ENCODE results near the gene RCSD1. TPM values are rescaled to one million over a fixed set of nuclear protein-coding genes. Genes with fewer than 3 reads are reported as not detected.

Gene RCSD1
- total and polyA plus RNA-seq, 2 of the 4 experiments (the other 2 are of a cell fraction), result 0.03 TPM; not detected in 1

GRCh38 chr1:167674156-167674555 lies 44.1 kb downstream of the RCSD1 start:
- no CpG with 5 or more reads among the region's 2 CpGs for WGBS, 2 experiments (ENCODE audit: extremely low coverage in 2 of 2, insufficient read length in 1 of 2)
- dilution Hi-C loops (cut with HindIII; ENCODE audit: low sequenced_read_pairs, unreplicated experiment) (no loop called here), in situ Hi-C loops (cut with MboI; ENCODE audit: low sequenced_read_pairs) (no loop called here), intact Hi-C loops (cut with micrococcal nuclease) (no loop called here)
- Histone ChIP-seq H2AFZ (replicated peaks; ENCODE audit: low read length, poor library complexity) (no peak overlapping the region), H4K91ac (ENCODE audit: insufficient read depth, low read depth, low read length) (no peak overlapping the region), H4K20me1 (ENCODE audit: insufficient read depth, low read length) (no peaks in the 10 kb centered on the region), H2BK120ac (ENCODE audit: low read depth, low read length) (no peak overlapping the region), H3K27me3 (ENCODE audit: control insufficient read depth, insufficient read depth, low read length) (peaks cover 30% of the 10 kb centered on the region), H3K4me3 (ENCODE audit: insufficient read depth, low read depth, low read length) (no peak overlapping the region), H3K9me1 (ENCODE audit: insufficient read depth, low read length) (no peaks in the 10 kb centered on the region), H3K18ac (ENCODE audit: low read depth, low read length) (no peak overlapping the region), H3K14ac (replicated peaks; ENCODE audit: low read depth, low read length) (no peak overlapping the region), H3K9me3 (ENCODE audit: control insufficient read depth, insufficient read depth, low read length) (no peaks in the 10 kb centered on the region), H2BK20ac (ENCODE audit: low read depth, low read length) (no peak overlapping the region), H3K4me1 (ENCODE audit: control insufficient read depth, insufficient read depth, low read length) (no peaks in the 10 kb centered on the region), H2BK5ac (ENCODE audit: low read depth, low read length, poor library complexity, severe bottlenecking) (no peak overlapping the region), H3K56ac (ENCODE audit: extremely low read depth, insufficient read depth, low read length) (no peak overlapping the region), H3K79me1 (ENCODE audit: low read depth in 1 of 2, low read length in 2 of 2) (no peaks in the 10 kb centered on the region), H3K4me2 (ENCODE audit: low read depth, low read length) (no peak overlapping the region), H4K5ac (ENCODE audit: low read depth, low read length) (no peak overlapping the region), H4K8ac (ENCODE audit: low read depth in 2 of 2, low read length in 2 of 2) (no peak overlapping the region), H3K27ac (ENCODE audit: insufficient read depth, low read length) (no peak overlapping the region), H2BK15ac (ENCODE audit: low read depth, low read length) (no peak overlapping the region), H2AK9ac (replicated peaks; ENCODE audit: low read depth, low read length, poor library complexity) (no peak overlapping the region), H2AK5ac (ENCODE audit: low read depth, low read length) (no peak overlapping the region), H3K23ac (ENCODE audit: low read depth, low read length) (no peak overlapping the region), H3K4ac (ENCODE audit: low read depth, low read length) (no peak overlapping the region), H3K9ac (ENCODE audit: low read depth, low read length) (no peak overlapping the region), H3K36me3 (ENCODE audit: control insufficient read depth, insufficient read depth, low read length) (no peaks in the 10 kb centered on the region)
- ATAC-seq (ENCODE audit: low read depth), result no peak
- BruUV-seq (replicated peaks), result no TSS peak
- no peak for TF ChIP-seq CTCF (conservative IDR thresholded peaks at IDR 0.05; ENCODE audit: low read depth, low read length)
- TF ChIP-seq MXI1 (IDR thresholded peaks at IDR 0.05; ENCODE audit: borderline replicate concordance, low read depth, low read length), result no peak
- no peak for TF ChIP-seq ELK1 (IDR thresholded peaks at IDR 0.05; ENCODE audit: borderline replicate concordance, low read depth, low read length)
- TF ChIP-seq POLR2A (IDR thresholded peaks at IDR 0.05; ENCODE audit: low read depth, low read length), result no peak
- TF ChIP-seq MAZ (IDR thresholded peaks at IDR 0.05; ENCODE audit: borderline replicate concordance, low read depth, low read length), result no peak
- TF ChIP-seq BHLHE40 (IDR thresholded peaks at IDR 0.05; ENCODE audit: low read depth, low read length), result no peak
- no peak for TF ChIP-seq FOS (IDR thresholded peaks at IDR 0.05; ENCODE audit: low read depth, low read length)
- TF ChIP-seq USF2 (IDR thresholded peaks at IDR 0.05; ENCODE audit: low read depth, low read length), result no peak
- TF ChIP-seq RAD21 (IDR thresholded peaks at IDR 0.05; ENCODE audit: low read length), result no peak
- no peak for TF ChIP-seq SMC3 (IDR thresholded peaks at IDR 0.05; ENCODE audit: low read depth, low read length)
- POLR2A ChIA-PET (ENCODE audit: unreplicated experiment), result no interaction called here
- CTCF ChIA-PET, result interaction anchor here (0.8 kb wide), 1 partner anchor 22 kb away, joined by 3 read pairs; no protein-coding TSS in a partner anchor
- DNase-seq, result no peak

Data from IMR-90 (cell line).